ENCODE measurements around the gene SLC9A9. TPM values are rescaled to one million over a fixed set of nuclear protein-coding genes. Genes with fewer than 3 reads are reported as not detected.

Gene SLC9A9
- total and polyA plus RNA-seq, 9 of the 15 experiments (the other 6 are each of a cell fraction or from before 2014, with no cell fraction given) = 0.03 to 0.13 TPM; not detected in 7

- Histone ChIP-seq H3K36me3 (ENCODE audit: control insufficient read depth, insufficient read depth, low read length) (no peaks in the 10 kb centered on the region), H2AFZ (ENCODE audit: low read depth, low read length) (peak overlapping the region; percentile 86), H3K79me2 (ENCODE audit: control insufficient read depth, insufficient read depth, low read length) (no peaks in the 10 kb centered on the region), H3K4me1 (replicated peaks in 1 of 2; ENCODE audit: control insufficient read depth in 2 of 2, insufficient read depth in 2 of 2, low read length in 2 of 2) (peaks cover 2 to 7% of the 10 kb centered on the region in 2 experiments; a peak in 1 of 5 replicates), H3K27me3 (ENCODE audit: control insufficient read depth in 2 of 2, insufficient read depth in 2 of 2, low read length in 2 of 2) (no peaks in the 10 kb centered on the region), H4K20me1 (replicated peaks; ENCODE audit: control insufficient read depth, insufficient read depth, low read length) (no peaks in the 10 kb centered on the region), H3K4me3 (no peak overlapping the region), H3K9me1 (ENCODE audit: control insufficient read depth, insufficient read depth, low read length) (no peaks in the 10 kb centered on the region), H3K27ac (ENCODE audit: extremely low read depth, low read depth, low read length) (no peak overlapping the region), H3K9ac (ENCODE audit: insufficient read depth in 1 of 2, low read depth in 2 of 2, low read length in 2 of 2) (peak overlapping the region in 1 of 2 experiments; percentile 15; a peak in 1 of 4 replicates), H3K9me3 (replicated peaks; ENCODE audit: control insufficient read depth, insufficient read depth, low read depth, low read length) (no peaks in the 10 kb centered on the region), H3K4me2 (ENCODE audit: insufficient read depth, low read length) (peak overlapping the region; percentile 48; the same call in 1 of the 2 replicates)
- ChIA-PET CTCF (ENCODE audit: low intra/inter-chr PET ratio) (no interaction called here), POLR2A (interaction anchor here (0.6 to 2.5 kb wide), 9 partner anchors 9 to 295 kb away, joined by 3 to 14 read pairs (median 3); no protein-coding TSS in a partner anchor)
- in situ Hi-C loops (cut with MboI) (no loop called here), intact Hi-C loops (cut with micrococcal nuclease) (loop anchor here (5.0 kb wide), 1 partner anchor 226 kb away; no protein-coding TSS in a partner anchor)
- DNase-seq (ENCODE audit: extremely low read depth in 1 of 4, low spot score in 3 of 4) (peak; percentile 29 to 78 (median 57)), FAIRE-seq (peak; percentile 90), ATAC-seq (peak; percentile 97)
- BruUV-seq (replicated peaks) = no TSS peak
- 9% methylated on average over 5 of the region's 5 CpGs for WGBS (ENCODE audit: insufficient coverage, low coverage, missing lambda C conversion rate)
- TF ChIP-seq ILF3 (IDR thresholded peaks at IDR 0.05; ENCODE audit: borderline replicate concordance) (no peak), ELK1 (CRISPR knock-in tag; IDR thresholded peaks at IDR 0.05) (no peak), SRSF1 (IDR thresholded peaks at IDR 0.05; ENCODE audit: low read depth, low read length) (no peak), NELFE (IDR thresholded peaks at IDR 0.05; ENCODE audit: insufficient read depth, insufficient read length) (no peak), RNF219 (CRISPR knock-in tag; IDR thresholded peaks at IDR 0.05) (no peak), ATF4 (CRISPR knock-in tag; IDR thresholded peaks at IDR 0.05) (no peak), RREB1 (CRISPR knock-in tag; IDR thresholded peaks at IDR 0.05) (no peak), YY1 (IDR thresholded peaks at IDR 0.05; ENCODE audit: borderline replicate concordance in 1 of 3, control insufficient read depth in 1 of 3, extremely low read depth in 1 of 3, insufficient read depth in 3 of 3, insufficient read length in 1 of 3, insufficient replicate concordance in 2 of 3, low read depth in 1 of 3, low read length in 2 of 3) (no peak), CEBPB (tag; IDR thresholded peaks at IDR 0.05) (peak; percentile 72)
Measured at GRCh38 chr3:143348486-143349327, 499.6 kb downstream of the SLC9A9 start.
